Neuronal stem cell (in vitro differentiated cells): ENCODE results near the gene YARS1.

Experiments used
- DNase-seq: peaks from one replicate; pipeline ENCODE4 v3.0.0-alpha.2; 2013; ENCODE audit warnings: low spot score
- H2AFZ ChIP-seq: one replicate; pipeline ENCODE4 v1.6.1; 2013; ENCODE audit warnings: mild to moderate bottlenecking, low read length, inconsistent platforms
- H2AK5ac ChIP-seq: 2 replicates; pipeline ENCODE4 v1.6.1; 2013; ENCODE audit warnings: low read depth, mild to moderate bottlenecking, inconsistent platforms, low read length, moderate library complexity, mixed read lengths
- H2BK120ac ChIP-seq: 2 replicates; pipeline ENCODE4 v1.6.1; 2013; ENCODE audit warnings: low read depth, mild to moderate bottlenecking, inconsistent platforms, low read length, moderate library complexity, mixed read lengths
- H2BK12ac ChIP-seq: one replicate; pipeline ENCODE4 v1.6.1; 2013; ENCODE audit warnings: low read length, inconsistent platforms
- H2BK15ac ChIP-seq: 2 replicates; pipeline ENCODE4 v1.6.1; 2013; ENCODE audit warnings: mild to moderate bottlenecking, low read length, inconsistent platforms, mixed read lengths
- H2BK5ac ChIP-seq: one replicate; pipeline ENCODE4 v1.6.1; 2013; ENCODE audit warnings: inconsistent platforms, mild to moderate bottlenecking, low read length, moderate library complexity
- H3K14ac ChIP-seq: one replicate; pipeline ENCODE4 v1.6.1; 2013; ENCODE audit warnings: low read length, inconsistent platforms
- H3K18ac ChIP-seq: 2 replicates; pipeline ENCODE4 v1.6.1; 2013; ENCODE audit warnings: low read length, inconsistent platforms
- H3K23ac ChIP-seq: 2 replicates; pipeline ENCODE4 v1.6.1; 2013; ENCODE audit warnings: low read depth, mild to moderate bottlenecking, mixed read lengths, low read length, inconsistent platforms; ENCODE audit not compliant: poor library complexity
- H3K27ac ChIP-seq: replicated peaks from 3 replicates; pipeline ENCODE4 v1.5.1; 2013; ENCODE audit warnings: low read length, inconsistent platforms
- H3K27me3 ChIP-seq, 3 experiments: 2 replicates each; pipeline ENCODE4 v1.6.1; 2013; ENCODE audit warnings: low read length in 3 of 3, mild to moderate bottlenecking in 2 of 3, inconsistent platforms in 1 of 3, low read depth in 1 of 3, mixed read lengths in 1 of 3, moderate library complexity in 1 of 3; ENCODE audit not compliant: control insufficient read depth in 3 of 3, insufficient read depth in 3 of 3
- H3K36me3 ChIP-seq, 2 donors: replicated peaks in 1 of 2; 2 replicates each; pipeline ENCODE4 v1.6.1; 2013; ENCODE audit warnings: low read length in 2 of 2; ENCODE audit not compliant: control insufficient read depth in 2 of 2, insufficient read depth in 2 of 2
- H3K4ac ChIP-seq: 2 replicates; pipeline ENCODE4 v1.6.1; 2013; ENCODE audit warnings: inconsistent platforms, mild to moderate bottlenecking, low read length, moderate library complexity
- H3K4me1 ChIP-seq, 2 donors: 1 replicate in 1 of 2; 2 replicates in 1 of 2; pipeline ENCODE4 v1.6.1; 2013; ENCODE audit warnings: low read length in 2 of 2, low read depth in 1 of 2; ENCODE audit not compliant: control insufficient read depth in 2 of 2, insufficient read depth in 1 of 2
- H3K4me2 ChIP-seq: one replicate; pipeline ENCODE4 v1.6.1; 2013; ENCODE audit warnings: mild to moderate bottlenecking, low read length, inconsistent platforms; ENCODE audit not compliant: insufficient read depth, poor library complexity, severe bottlenecking
- H3K4me3 ChIP-seq, 2 donors: 2 replicates each; pipeline ENCODE4 v1.5.1; 2013; ENCODE audit warnings: low read length in 2 of 2, mild to moderate bottlenecking in 2 of 2, inconsistent platforms in 1 of 2, moderate library complexity in 1 of 2
- H3K79me1 ChIP-seq: one replicate; pipeline ENCODE4 v1.6.1; 2013; ENCODE audit warnings: low read depth, mild to moderate bottlenecking, inconsistent platforms, low read length, moderate library complexity
- H3K9ac ChIP-seq: one replicate; pipeline ENCODE4 v1.6.1; 2013; ENCODE audit warnings: mild to moderate bottlenecking, low read depth, low read length, inconsistent platforms; ENCODE audit not compliant: poor library complexity
- H3K9me3 ChIP-seq, 2 donors: replicated peaks in 1 of 2; 2 replicates each; pipeline versions ENCODE3 to v1.6.1; 2013; ENCODE audit warnings: low read length in 2 of 2, mild to moderate bottlenecking in 2 of 2, inconsistent platforms in 1 of 2, low read depth in 1 of 2, mixed read lengths in 1 of 2, moderate library complexity in 1 of 2; ENCODE audit not compliant: control insufficient read depth in 2 of 2, insufficient read depth in 1 of 2
- H4K8ac ChIP-seq: one replicate; pipeline ENCODE4 v1.6.1; 2013; ENCODE audit warnings: low read depth, mild to moderate bottlenecking, inconsistent platforms, low read length, moderate library complexity
- H4K91ac ChIP-seq: one replicate; pipeline ENCODE4 v1.6.1; 2013; ENCODE audit warnings: low read length, low read depth, mild to moderate bottlenecking, inconsistent platforms; ENCODE audit not compliant: poor library complexity
- WGBS, 2 donors: extraction: QIAGEN DNeasy Blood & Tissue Kit; methylation state at CpG; one replicate each; pipeline ENCODE4 v1.1.7; 2013; ENCODE audit warnings: missing lambda C conversion rate in 2 of 2, mixed read lengths in 1 of 2; ENCODE audit not compliant: insufficient read length in 2 of 2, insufficient replicate concordance in 1 of 2; ENCODE audit errors: extremely low coverage in 2 of 2; 5-methylcytosine and 5-hydroxymethylcytosine counted together

Gene YARS1

GRCh38 chr1:32810358-32810757 is 6.8 kb downstream of the YARS1 start:
- Histone ChIP-seq H3K14ac (no peak overlapping the region), H3K4me3 (no peak overlapping the region), H3K4ac (no peak overlapping the region), H2BK12ac (no peak overlapping the region), H2AK5ac (no peak overlapping the region), H2AFZ (no peak overlapping the region), H3K36me3 (peaks cover 15 to 94% of the 10 kb centered on the region in 2 donors), H2BK5ac (no peak overlapping the region), H3K9ac (no peak overlapping the region), H3K27me3 (no peaks in the 10 kb centered on the region), H3K79me1 (peaks cover 6% of the 10 kb centered on the region), H2BK15ac (no peak overlapping the region), H3K23ac (no peak overlapping the region), H2BK120ac (no peak overlapping the region), H3K9me3 (peaks cover 3 to 12% of the 10 kb centered on the region in 2 donors), H3K4me2 (no peak overlapping the region), H3K18ac (no peak overlapping the region), H4K91ac (no peak overlapping the region), H3K4me1 (peaks cover under 1 to 2% of the 10 kb centered on the region in 2 donors), H4K8ac (no peak overlapping the region), H3K27ac (no peak overlapping the region)
- no peak for DNase-seq
- WGBS, 2 donors: no CpG with 5 or more reads among the region's 5 CpGs

DNA sequence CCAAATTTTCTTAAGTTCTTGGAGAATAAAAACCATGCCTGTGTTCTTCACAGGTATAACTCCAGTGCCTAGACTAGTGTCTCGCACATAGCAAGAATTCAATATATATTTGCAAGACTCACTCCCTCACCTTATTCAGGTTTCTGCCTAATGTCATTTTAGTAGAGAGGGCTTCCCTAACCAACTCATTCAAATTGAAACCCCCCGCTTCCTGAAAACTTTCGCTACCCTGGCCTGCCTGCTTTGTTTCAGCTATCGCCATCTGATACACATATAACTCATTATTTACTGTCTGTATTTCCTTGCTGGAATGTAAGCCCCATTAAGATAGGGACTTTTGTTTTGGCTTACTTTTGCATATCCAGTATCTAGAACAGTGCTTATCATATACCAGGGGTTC is 8.6 kb downstream of the YARS1 start:
- Histone ChIP-seq H3K36me3 (peaks cover 12 to 83% of the 10 kb centered on the region in 2 donors), H3K14ac (no peak overlapping the region), H4K8ac (no peak overlapping the region), H3K9me3 (peaks cover 3 to 14% of the 10 kb centered on the region in 2 donors), H2AFZ (no peak overlapping the region), H3K27me3 (no peaks in the 10 kb centered on the region), H3K79me1 (peaks cover 3% of the 10 kb centered on the region), H3K27ac (no peak overlapping the region), H2BK5ac (no peak overlapping the region), H3K18ac (no peak overlapping the region), H3K23ac (no peak overlapping the region), H3K4me1 (no peaks in the 10 kb centered on the region), H3K4me2 (no peak overlapping the region), H3K4ac (no peak overlapping the region), H2AK5ac (no peak overlapping the region), H3K9ac (no peak overlapping the region), H2BK120ac (no peak overlapping the region), H3K4me3 (no peak overlapping the region), H2BK12ac (no peak overlapping the region), H4K91ac (no peak overlapping the region), H2BK15ac (no peak overlapping the region)
- no peak for DNase-seq
- WGBS, 2 donors: no CpG with 5 or more reads among the region's 4 CpGs

DNA sequence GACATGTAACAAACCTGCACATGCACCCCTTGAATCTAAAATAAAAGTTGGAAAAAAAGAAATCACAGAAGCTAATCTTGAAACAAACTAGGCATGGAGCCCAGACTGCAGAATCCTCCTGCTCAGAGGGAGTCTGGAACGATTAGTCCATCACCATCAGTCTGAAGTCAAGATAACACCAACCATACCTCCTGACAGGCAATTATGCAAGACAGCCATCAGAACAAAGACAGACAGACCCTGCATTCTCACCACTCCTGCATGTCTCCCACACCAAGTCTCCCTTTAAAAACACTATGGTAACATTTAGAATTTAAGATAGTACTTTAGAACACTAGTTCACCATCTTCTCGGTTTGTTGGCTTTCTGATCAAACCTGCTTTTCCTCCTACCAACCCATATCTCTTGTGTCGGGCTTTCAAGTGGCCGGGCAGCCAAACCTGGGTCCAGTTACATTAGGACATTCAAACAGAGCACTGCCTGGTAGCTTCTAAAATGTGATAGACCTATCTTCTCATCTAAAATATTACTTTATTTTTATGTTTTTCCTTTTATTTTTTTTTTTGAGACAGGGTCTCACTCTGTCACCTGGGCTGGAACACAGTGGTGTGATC is 10.1 kb downstream of the YARS1 start:
- Histone ChIP-seq H2AFZ (no peak overlapping the region), H3K18ac (no peak overlapping the region), H3K79me1 (peaks cover 3% of the 10 kb centered on the region), H3K9ac (no peak overlapping the region), H3K4me2 (no peak overlapping the region), H3K4ac (no peak overlapping the region), H3K4me3 (no peak overlapping the region), H3K23ac (no peak overlapping the region), H2AK5ac (no peak overlapping the region), H3K27ac (no peak overlapping the region), H2BK12ac (no peak overlapping the region), H4K91ac (no peak overlapping the region), H3K27me3 (no peaks in the 10 kb centered on the region), H4K8ac (no peak overlapping the region), H2BK15ac (no peak overlapping the region), H3K14ac (no peak overlapping the region), H3K36me3 (peaks cover 22 to 85% of the 10 kb centered on the region in 2 donors), H2BK120ac (no peak overlapping the region), H3K4me1 (no peaks in the 10 kb centered on the region), H2BK5ac (no peak overlapping the region), H3K9me3 (peaks cover 3 to 25% of the 10 kb centered on the region in 2 donors)
- no CpG with 5 or more reads among the region's 4 CpGs for WGBS, 2 donors
- DNase-seq: no peak

- Histone ChIP-seq H2BK120ac (no peak overlapping the region), H3K36me3 (peaks cover 24 to 84% of the 10 kb centered on the region in 2 donors), H3K18ac (no peak overlapping the region)
Measured at GRCh38 chr1:32806290-32806689, 10.9 kb downstream of the YARS1 start.

More at GRCh38 chr1:32806290-32806689, 10.9 kb downstream of the YARS1 start:
- Histone ChIP-seq H3K9me3 (peaks cover 3 to 25% of the 10 kb centered on the region in 2 donors), H3K9ac (no peak overlapping the region), H3K4me1 (no peaks in the 10 kb centered on the region), H3K4me2 (no peak overlapping the region), H3K4ac (no peak overlapping the region), H3K79me1 (peaks cover 3% of the 10 kb centered on the region), H3K4me3 (no peak overlapping the region), H2AFZ (no peak overlapping the region), H3K14ac (no peak overlapping the region), H2AK5ac (no peak overlapping the region), H2BK12ac (no peak overlapping the region), H2BK15ac (no peak overlapping the region), H3K27ac (no peak overlapping the region), H2BK5ac (no peak overlapping the region), H4K8ac (no peak overlapping the region), H3K27me3 (no peaks in the 10 kb centered on the region), H3K23ac (no peak overlapping the region), H4K91ac (no peak overlapping the region)
- WGBS, 2 donors: no CpG with 5 or more reads among the region's 6 CpGs
- no peak for DNase-seq
